ENCODE data around the gene SH3BP5L.
A peak's percentile ranks its signal among the peaks of the same experiment; 100 is the strongest.

SH3BP5L gene

GRCh38 chr1:248825136-248825535, 579 bp downstream of the SH3BP5L start:
- DNase-seq: no peak
- POLR2A ChIA-PET: interaction anchor here (0.9 kb wide), 1 partner anchor 101 kb away, joined by 3 read pairs; no protein-coding TSS in a partner anchor

GRCh38 chr1:248824701-248825100, 1.0 kb downstream of the SH3BP5L start:
- CTCF ChIA-PET: interaction anchor here (1.3 to 7.7 kb wide), 4 partner anchors 11 to 49 kb away, joined by 4 to 53 read pairs (median 6); no protein-coding TSS in a partner anchor
- POLR2A ChIA-PET: interaction anchor here (0.9 kb wide), 1 partner anchor 102 kb away, joined by 3 read pairs; no protein-coding TSS in a partner anchor
- peak overlapping the region; percentile 9 to 100 for H3K27ac ChIP-seq (ENCODE audit: insufficient read depth in 1 of 2, low read depth in 1 of 2, low read length in 2 of 2, poor library complexity in 1 of 2, severe bottlenecking in 2 of 2)
- no peaks in the 10 kb centered on the region for H3K27me3 ChIP-seq (replicated peaks in 2 of 5; ENCODE audit: control insufficient read depth in 4 of 5, insufficient read depth in 5 of 5, low read length in 4 of 5)
- 88% methylated on average over 3 of the region's 3 CpGs for WGBS (ENCODE audit: insufficient coverage)
- no peak for DNase-seq
- peak overlapping the region in 6 of 7 experiments; percentile 90 to 99 (median 96) for H3K4me3 ChIP-seq (ENCODE audit: control insufficient read depth in 1 of 7, extremely low read depth in 1 of 7, insufficient read depth in 4 of 7, low read depth in 2 of 7, low read length in 6 of 7)
- peaks cover 23 to 40% (median 31%) of the 10 kb centered on the region in 4 experiments for H3K4me1 ChIP-seq (ENCODE audit: control extremely low read depth in 1 of 4, control insufficient read depth in 4 of 4, insufficient read depth in 4 of 4, low read length in 3 of 4)
- H3K9me3 ChIP-seq (ENCODE audit: control extremely low read depth in 1 of 5, control insufficient read depth in 4 of 5, insufficient read depth in 2 of 5, low read depth in 1 of 5, low read length in 4 of 5): no peaks in the 10 kb centered on the region
- peaks cover 12 to 43% (median 25%) of the 10 kb centered on the region in 4 experiments for H3K36me3 ChIP-seq (ENCODE audit: control insufficient read depth in 4 of 4, insufficient read depth in 4 of 4, low read length in 3 of 4)

More at GRCh38 chr1:248825136-248825535, 579 bp downstream of the SH3BP5L start:
- CTCF ChIA-PET: interaction anchor here (1.1 to 7.7 kb wide), 5 partner anchors 11 to 48 kb away, joined by 4 to 53 read pairs (median 5); partner anchors contain the start of gene ZNF672
- Histone ChIP-seq H3K27me3 (replicated peaks in 2 of 5; ENCODE audit: control insufficient read depth in 4 of 5, insufficient read depth in 5 of 5, low read length in 4 of 5) (no peaks in the 10 kb centered on the region), H3K9me3 (ENCODE audit: control extremely low read depth in 1 of 5, control insufficient read depth in 4 of 5, insufficient read depth in 2 of 5, low read depth in 1 of 5, low read length in 4 of 5) (no peaks in the 10 kb centered on the region), H3K4me1 (ENCODE audit: control extremely low read depth in 1 of 4, control insufficient read depth in 4 of 4, insufficient read depth in 4 of 4, low read length in 3 of 4) (peaks cover 22 to 40% (median 31%) of the 10 kb centered on the region in 4 experiments), H3K4me3 (ENCODE audit: control insufficient read depth in 1 of 7, extremely low read depth in 1 of 7, insufficient read depth in 4 of 7, low read depth in 2 of 7, low read length in 6 of 7) (peak overlapping the region; percentile 90 to 99 (median 95)), H3K27ac (ENCODE audit: insufficient read depth in 1 of 2, low read depth in 1 of 2, low read length in 2 of 2, poor library complexity in 1 of 2, severe bottlenecking in 2 of 2) (peak overlapping the region; percentile 99 to 100), H3K36me3 (ENCODE audit: control insufficient read depth in 4 of 4, insufficient read depth in 4 of 4, low read length in 3 of 4) (peaks cover 12 to 40% (median 24%) of the 10 kb centered on the region in 4 experiments)
- WGBS (ENCODE audit: insufficient coverage): 62% methylated on average over 8 of the region's 10 CpGs

GRCh38 chr1:248824301-248824700, 1.4 kb downstream of the SH3BP5L start:
- Histone ChIP-seq H3K27ac (ENCODE audit: insufficient read depth in 1 of 2, low read depth in 1 of 2, low read length in 2 of 2, poor library complexity in 1 of 2, severe bottlenecking in 2 of 2) (peak overlapping the region; percentile 9 to 100), H3K36me3 (ENCODE audit: control insufficient read depth in 4 of 4, insufficient read depth in 4 of 4, low read length in 3 of 4) (peaks cover 12 to 43% (median 25%) of the 10 kb centered on the region in 4 experiments), H3K4me1 (ENCODE audit: control extremely low read depth in 1 of 4, control insufficient read depth in 4 of 4, insufficient read depth in 4 of 4, low read length in 3 of 4) (peaks cover 24 to 40% (median 31%) of the 10 kb centered on the region in 4 experiments), H3K27me3 (replicated peaks in 2 of 5; ENCODE audit: control insufficient read depth in 4 of 5, insufficient read depth in 5 of 5, low read length in 4 of 5) (no peaks in the 10 kb centered on the region), H3K9me3 (ENCODE audit: control extremely low read depth in 1 of 5, control insufficient read depth in 4 of 5, insufficient read depth in 2 of 5, low read depth in 1 of 5, low read length in 4 of 5) (no peaks in the 10 kb centered on the region), H3K4me3 (ENCODE audit: control insufficient read depth in 1 of 7, extremely low read depth in 1 of 7, insufficient read depth in 4 of 7, low read depth in 2 of 7, low read length in 6 of 7) (peak overlapping the region in 2 of 7 experiments; percentile 90 to 95)
- CTCF ChIA-PET: interaction anchor here (1.3 to 7.7 kb wide), 4 partner anchors 10 to 49 kb away, joined by 4 to 53 read pairs (median 6); no protein-coding TSS in a partner anchor
- DNase-seq: no peak
- WGBS (ENCODE audit: insufficient coverage): no CpG with 5 or more reads among the region's 1 CpG
- POLR2A ChIA-PET: no interaction called here

DNA sequence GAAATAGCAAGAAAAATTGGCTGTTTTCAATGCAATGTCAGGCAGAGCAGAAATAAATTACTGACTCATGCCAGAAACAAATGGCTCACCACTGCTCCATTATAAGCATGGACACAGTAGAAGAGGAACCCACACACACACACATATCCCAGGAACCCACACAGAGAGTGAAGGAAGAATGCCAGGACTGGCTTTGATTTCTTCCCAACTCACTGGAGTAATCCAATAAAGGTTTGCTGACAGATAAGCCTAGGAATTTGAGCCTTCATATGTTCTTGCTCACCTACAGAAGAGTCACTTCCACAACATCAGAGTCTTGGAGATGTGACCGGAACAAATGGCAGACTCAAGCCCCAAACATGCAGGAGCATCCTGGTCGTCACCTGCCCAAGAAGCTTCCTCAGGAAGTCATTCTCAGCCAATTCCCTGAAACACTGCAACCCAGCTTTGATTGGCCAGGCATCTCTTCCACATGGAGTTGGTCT, 2.2 kb downstream of the SH3BP5L start:
- Histone ChIP-seq H3K4me1 (ENCODE audit: control extremely low read depth in 1 of 4, control insufficient read depth in 4 of 4, insufficient read depth in 4 of 4, low read length in 3 of 4) (peaks cover 24 to 40% (median 34%) of the 10 kb centered on the region in 4 experiments), H3K36me3 (ENCODE audit: control insufficient read depth in 4 of 4, insufficient read depth in 4 of 4, low read length in 3 of 4) (peaks cover 12 to 49% (median 27%) of the 10 kb centered on the region in 4 experiments), H3K27ac (ENCODE audit: insufficient read depth in 1 of 2, low read depth in 1 of 2, low read length in 2 of 2, poor library complexity in 1 of 2, severe bottlenecking in 2 of 2) (no peak overlapping the region), H3K4me3 (ENCODE audit: control insufficient read depth in 1 of 7, extremely low read depth in 1 of 7, insufficient read depth in 4 of 7, low read depth in 2 of 7, low read length in 6 of 7) (peak overlapping the region in 1 of 7 experiments; percentile 31), H3K9me3 (ENCODE audit: control extremely low read depth in 1 of 5, control insufficient read depth in 4 of 5, insufficient read depth in 2 of 5, low read depth in 1 of 5, low read length in 4 of 5) (no peaks in the 10 kb centered on the region), H3K27me3 (replicated peaks in 2 of 5; ENCODE audit: control insufficient read depth in 4 of 5, insufficient read depth in 5 of 5, low read length in 4 of 5) (no peaks in the 10 kb centered on the region)
- ChIA-PET POLR2A (no interaction called here), CTCF (interaction anchor here (1.4 to 7.7 kb wide), 4 partner anchors 13 to 50 kb away, joined by 4 to 53 read pairs (median 6); no protein-coding TSS in a partner anchor)
- WGBS (ENCODE audit: insufficient coverage): 95% methylated on average over 2 of the region's 2 CpGs
- no peak for DNase-seq

- Histone ChIP-seq H3K9me3 (ENCODE audit: control extremely low read depth in 1 of 5, control insufficient read depth in 4 of 5, insufficient read depth in 2 of 5, low read depth in 1 of 5, low read length in 4 of 5) (no peaks in the 10 kb centered on the region), H3K27ac (ENCODE audit: insufficient read depth in 1 of 2, low read depth in 1 of 2, low read length in 2 of 2, poor library complexity in 1 of 2, severe bottlenecking in 2 of 2) (no peak overlapping the region), H3K27me3 (replicated peaks in 2 of 5; ENCODE audit: control insufficient read depth in 4 of 5, insufficient read depth in 5 of 5, low read length in 4 of 5) (no peaks in the 10 kb centered on the region), H3K4me3 (ENCODE audit: control insufficient read depth in 1 of 7, extremely low read depth in 1 of 7, insufficient read depth in 4 of 7, low read depth in 2 of 7, low read length in 6 of 7) (no peak overlapping the region), H3K4me1 (ENCODE audit: control extremely low read depth in 1 of 4, control insufficient read depth in 4 of 4, insufficient read depth in 4 of 4, low read length in 3 of 4) (peaks cover 24 to 42% (median 34%) of the 10 kb centered on the region in 4 experiments), H3K36me3 (ENCODE audit: control insufficient read depth in 4 of 4, insufficient read depth in 4 of 4, low read length in 3 of 4) (peaks cover 12 to 53% (median 28%) of the 10 kb centered on the region in 4 experiments)
- ChIA-PET POLR2A (interaction anchor here (0.6 kb wide), 1 partner anchor 14 kb away, joined by 5 read pairs; no protein-coding TSS in a partner anchor), CTCF (interaction anchor here (2.2 to 7.7 kb wide), 3 partner anchors 10 to 16 kb away, joined by 6 to 53 read pairs (median 9); no protein-coding TSS in a partner anchor)
- 91% methylated on average over 13 of the region's 15 CpGs for WGBS (ENCODE audit: insufficient coverage)
- no peak for DNase-seq
Measured at GRCh38 chr1:248822148-248823032, 3.3 kb downstream of the SH3BP5L start.

DNA sequence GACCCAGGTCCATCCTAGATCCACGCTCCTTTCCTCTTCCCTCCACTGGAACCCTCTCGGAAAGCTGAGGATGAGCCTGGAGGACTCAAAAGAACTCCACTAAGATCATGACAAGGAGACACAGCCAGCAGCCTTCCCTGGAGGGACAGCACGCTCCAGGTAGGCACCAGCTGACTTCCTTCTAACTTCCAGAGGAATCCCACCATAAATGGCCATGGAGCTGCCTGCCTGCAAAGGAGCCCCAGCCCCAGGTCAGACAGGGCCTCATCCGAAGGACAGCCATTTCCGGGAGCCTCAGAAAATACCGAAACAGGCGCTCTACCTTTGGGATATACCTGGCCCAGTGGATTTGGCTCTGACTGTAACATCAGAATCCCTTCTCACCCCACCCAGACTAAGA, 4.1 kb downstream of the SH3BP5L start:
- no peaks in the 10 kb centered on the region for H3K9me3 ChIP-seq (ENCODE audit: control extremely low read depth in 1 of 5, control insufficient read depth in 4 of 5, insufficient read depth in 2 of 5, low read depth in 1 of 5, low read length in 4 of 5)
- H3K36me3 ChIP-seq (ENCODE audit: control insufficient read depth in 4 of 4, insufficient read depth in 4 of 4, low read length in 3 of 4): peaks cover 12 to 53% (median 28%) of the 10 kb centered on the region in 4 experiments
- 100% methylated on average over 5 of the region's 7 CpGs for WGBS (ENCODE audit: insufficient coverage)
- POLR2A ChIA-PET: no interaction called here
- H3K4me3 ChIP-seq (ENCODE audit: control insufficient read depth in 1 of 7, extremely low read depth in 1 of 7, insufficient read depth in 4 of 7, low read depth in 2 of 7, low read length in 6 of 7): no peak overlapping the region
- peaks cover 20 to 43% (median 36%) of the 10 kb centered on the region in 4 experiments for H3K4me1 ChIP-seq (ENCODE audit: control extremely low read depth in 1 of 4, control insufficient read depth in 4 of 4, insufficient read depth in 4 of 4, low read length in 3 of 4)
- CTCF ChIA-PET: interaction anchor here (2.2 to 7.7 kb wide), 3 partner anchors 10 to 15 kb away, joined by 6 to 53 read pairs (median 9); no protein-coding TSS in a partner anchor
- H3K27ac ChIP-seq (ENCODE audit: insufficient read depth in 1 of 2, low read depth in 1 of 2, low read length in 2 of 2, poor library complexity in 1 of 2, severe bottlenecking in 2 of 2): no peak overlapping the region
- no peak for DNase-seq
- no peaks in the 10 kb centered on the region for H3K27me3 ChIP-seq (replicated peaks in 2 of 5; ENCODE audit: control insufficient read depth in 4 of 5, insufficient read depth in 5 of 5, low read length in 4 of 5)
